Stimulated activated CD8-positive, alpha-beta memory T cell treated with anti-CD3 and anti-CD28 coated beads, Interleukin-15, amount 100 ng/mL, for 4 hours (primary cell): ENCODE results near the gene TFG.
A peak's percentile ranks its signal among the peaks of the same experiment; 100 is the strongest.
"Not testable (repeated sequence)": the region's sequence is repeated elsewhere in the genome, so short reads cannot be mapped to it uniquely, and the experiment has no call there.

Source experiments
- DNase-seq, 2 donors: peaks; one replicate each; pipeline ENCODE4 v3.0.0-alpha.2; 2020; ENCODE audit warnings: low read depth in 2 of 2

Gene TFG

DNA sequence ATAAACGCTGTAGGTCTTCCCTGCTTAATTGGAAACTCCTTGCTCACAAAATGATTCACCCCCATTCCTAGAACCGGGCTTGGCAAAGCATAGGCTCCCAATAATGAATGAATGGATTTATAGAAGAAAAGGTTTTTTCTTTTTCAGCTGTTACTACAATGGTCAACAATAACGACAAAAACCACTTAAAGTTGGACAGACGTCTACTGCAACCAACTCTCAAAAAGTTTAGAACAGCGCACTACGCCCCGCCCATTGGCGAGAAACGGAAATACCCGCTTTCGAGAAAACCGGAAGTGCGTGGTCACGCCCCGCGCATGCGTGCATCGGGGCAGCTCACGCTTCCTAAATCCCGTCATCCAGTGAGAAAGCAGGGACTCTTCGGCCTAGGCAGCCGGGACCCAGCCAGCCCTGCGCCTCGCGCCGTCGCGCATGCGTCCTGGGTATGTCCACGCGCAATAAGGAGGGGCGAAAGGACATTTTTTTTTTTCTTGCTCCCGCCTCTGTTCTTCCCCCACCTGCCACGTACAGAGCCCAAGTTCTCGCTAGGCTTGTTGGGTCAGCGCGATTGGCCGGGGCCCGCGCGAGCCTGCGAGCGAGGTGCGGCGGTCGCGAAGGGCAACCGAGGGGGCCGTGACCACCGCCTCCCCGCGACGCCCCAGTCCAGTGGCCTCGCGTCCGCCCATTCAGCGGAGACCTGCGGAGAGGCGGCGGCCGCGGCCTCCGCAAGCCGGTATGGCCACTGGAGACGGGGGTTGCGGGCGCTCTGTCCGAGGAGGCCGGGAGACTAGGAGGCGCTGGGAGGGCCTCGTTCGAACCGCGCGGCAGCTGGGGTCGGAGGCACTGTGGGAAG lies at the start of gene TFG:
Gene TFG, plus strand, starts transcription at position 506 of the 853 bp plus-strand sequence. CDS start 4,192 bp downstream, outside the sequence.
- DNase-seq, result peak; percentile 93 to 94

DNA sequence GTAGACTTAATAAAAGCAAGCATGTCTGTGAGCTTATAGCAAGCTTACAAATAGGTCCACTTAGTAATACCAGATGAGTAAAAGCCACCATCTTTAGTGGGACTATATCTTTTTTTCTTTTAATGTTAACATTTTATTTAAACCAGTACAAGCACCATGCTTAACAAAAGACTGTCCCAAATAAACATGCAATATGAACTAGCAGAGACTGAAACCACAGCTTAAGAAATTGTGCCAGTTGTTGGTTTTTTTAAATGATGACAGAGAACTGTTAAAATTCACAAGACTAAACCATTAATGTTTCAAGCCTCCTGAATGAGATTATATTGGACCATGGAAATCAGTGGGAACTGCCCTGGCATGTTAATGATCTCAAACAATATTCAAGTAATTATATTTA lies 48.0 kb upstream of the TFG start:
- DNase-seq, result not testable (repeated sequence)

DNA sequence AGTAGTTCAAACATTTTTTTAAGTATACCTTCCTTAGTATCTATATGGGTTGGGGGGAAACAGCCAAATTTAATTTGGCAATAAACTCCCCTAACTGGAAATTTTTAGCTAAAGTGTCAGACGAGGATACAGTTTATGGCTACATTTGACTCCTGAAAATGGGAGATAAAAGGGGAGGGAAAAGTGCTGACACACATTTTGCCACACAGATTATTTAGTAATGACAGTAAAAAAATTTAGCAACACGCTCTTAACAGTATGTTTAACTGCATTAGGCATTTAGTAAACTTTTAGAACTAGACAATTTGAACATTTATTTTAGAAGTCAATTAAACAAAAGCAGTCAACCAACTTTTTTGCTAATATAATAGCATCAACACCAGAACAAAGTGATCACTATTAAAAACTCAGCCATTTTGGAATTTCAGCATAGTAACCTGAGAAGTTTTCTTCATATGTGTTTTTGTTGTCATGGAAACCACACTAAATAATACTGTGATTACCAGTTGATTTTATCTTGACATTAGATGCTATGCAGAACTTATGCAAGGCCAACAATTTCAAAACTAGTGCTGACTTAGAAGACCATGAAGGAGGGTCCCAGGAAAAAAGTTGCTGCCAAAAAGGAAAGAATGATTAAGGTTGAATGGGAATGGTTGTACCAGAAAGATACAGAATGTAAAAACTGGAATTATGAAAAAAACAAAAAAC lies 47.0 kb upstream of the TFG start:
- no peak for DNase-seq

GRCh38 chr3:100665230-100665629 lies 44.1 kb upstream of the TFG start:
- DNase-seq, result peak in 1 of 2 donors; percentile 13

- not testable (repeated sequence) for DNase-seq
These were observed 42.6 kb upstream of the TFG start for GRCh38 chr3:100666699-100667098.

- DNase-seq, result not testable (repeated sequence)
These were observed 42.0 kb upstream of the TFG start for GRCh38 chr3:100667316-100667715.

DNA sequence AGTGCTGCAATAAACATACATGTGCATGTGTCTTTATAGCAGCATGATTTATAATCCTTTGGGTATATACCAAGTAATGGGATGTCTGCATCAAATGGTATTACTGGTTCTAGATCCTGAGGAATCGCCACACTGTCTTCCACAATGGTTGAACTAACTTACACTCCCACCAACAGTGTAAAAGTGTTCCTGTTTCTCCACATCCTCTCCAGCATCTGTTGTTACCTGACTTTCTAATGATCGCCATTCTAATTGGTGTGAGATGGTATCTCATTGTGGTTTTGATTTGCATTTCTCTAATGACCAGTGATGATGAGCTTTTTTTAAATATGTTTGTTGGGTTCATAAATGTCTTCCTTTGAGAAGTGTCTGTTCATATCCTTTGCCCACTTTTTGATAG lies 38.3 kb upstream of the TFG start:
- not testable (repeated sequence) for DNase-seq

GRCh38 chr3:100681496-100681895 lies 27.8 kb upstream of the TFG start:
- no peak for DNase-seq

DNA sequence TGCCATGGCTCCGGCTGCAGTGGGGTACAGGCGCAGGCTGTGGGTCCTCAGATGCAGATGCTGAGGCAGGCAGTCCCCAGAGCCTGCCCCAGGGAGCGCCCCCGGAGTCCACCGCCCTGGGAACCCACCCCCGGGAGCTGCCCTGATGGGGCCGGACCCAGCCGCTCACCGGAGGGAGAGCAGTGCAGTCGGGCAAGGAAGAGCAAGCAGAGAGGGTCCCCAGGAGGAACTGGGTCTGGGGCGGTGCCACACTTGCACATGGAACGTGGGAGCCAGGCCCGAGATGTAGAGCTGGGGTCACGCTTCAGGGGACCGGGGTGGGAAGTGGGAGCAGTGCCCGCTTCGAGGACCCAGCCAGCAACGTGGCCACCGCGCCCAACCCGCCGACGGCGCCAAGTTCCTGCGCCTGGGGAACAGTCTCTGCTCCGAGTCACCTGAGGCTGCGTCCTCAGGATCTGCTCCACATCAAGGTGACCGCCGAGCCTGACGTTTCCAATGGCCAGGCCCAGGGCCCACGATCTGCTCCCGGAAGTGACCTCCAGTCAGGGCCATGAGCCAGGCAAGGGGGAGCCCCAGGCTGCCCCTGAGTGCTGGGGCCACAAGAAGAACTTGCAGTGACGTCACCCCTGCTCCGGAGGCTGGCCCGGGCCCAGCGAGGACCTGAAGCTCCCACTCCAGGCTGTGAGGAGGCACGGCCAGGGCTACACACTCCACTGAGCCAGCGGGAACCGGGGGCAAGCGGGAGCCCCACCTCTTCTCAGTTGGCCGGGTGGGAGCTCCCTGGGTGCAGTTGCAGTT lies 27.0 kb upstream of the TFG start:
- DNase-seq, result no peak

GRCh38 chr3:100682854-100683760 lies 26.2 kb upstream of the TFG start:
- no peak for DNase-seq

GRCh38 chr3:100693225-100693624 lies 16.1 kb upstream of the TFG start:
- DNase-seq, result no peak

GRCh38 chr3:100695696-100696095 lies 13.6 kb upstream of the TFG start:
- DNase-seq, result no peak

GRCh38 chr3:100696161-100696560 lies 13.1 kb upstream of the TFG start:
- no peak for DNase-seq

GRCh38 chr3:100697172-100697571 lies 12.1 kb upstream of the TFG start:
- DNase-seq, result no peak

- DNase-seq, result no peak
These were observed 11.5 kb upstream of the TFG start for GRCh38 chr3:100697723-100698285.

- DNase-seq, result no peak
These were observed 10.6 kb upstream of the TFG start for GRCh38 chr3:100698736-100699135.

GRCh38 chr3:100700708-100701107 lies 8.6 kb upstream of the TFG start:
- DNase-seq, result no peak

GRCh38 chr3:100702082-100702979 lies 7.0 kb upstream of the TFG start:
- no peak for DNase-seq

- no peak for DNase-seq
These were observed 6.3 kb upstream of the TFG start for GRCh38 chr3:100702980-100703345.

GRCh38 chr3:100703865-100704264 lies 5.4 kb upstream of the TFG start:
- no peak for DNase-seq
